Cardiac fibroblast (primary cell): Measurements from ENCODE around the gene MRPL27.

ENCODE experiments used
- DNase-seq, 2 donors: peaks; one replicate each; pipeline versions ENCODE4 v3.0.0 to v3.0.0-alpha.2; 2010; ENCODE audit warnings: low read depth in 2 of 2
- H3K4me3 ChIP-seq, 2 donors: replicated peaks in 1 of 2; 1 replicate in 1 of 2; 2 replicates in 1 of 2; pipeline ENCODE4 v1.5.1; 2011; ENCODE audit warnings: low read depth in 2 of 2, low read length in 2 of 2, mild to moderate bottlenecking in 2 of 2, moderate library complexity in 1 of 2
- TF ChIP-seq, protein P1 (sequence below): IDR thresholded peaks from one replicate; pipeline ENCODE4 v1.5.1; 2011; ENCODE audit warnings: low read depth, mild to moderate bottlenecking, low read length, inconsistent platforms

The MRPL27 gene

DNA sequence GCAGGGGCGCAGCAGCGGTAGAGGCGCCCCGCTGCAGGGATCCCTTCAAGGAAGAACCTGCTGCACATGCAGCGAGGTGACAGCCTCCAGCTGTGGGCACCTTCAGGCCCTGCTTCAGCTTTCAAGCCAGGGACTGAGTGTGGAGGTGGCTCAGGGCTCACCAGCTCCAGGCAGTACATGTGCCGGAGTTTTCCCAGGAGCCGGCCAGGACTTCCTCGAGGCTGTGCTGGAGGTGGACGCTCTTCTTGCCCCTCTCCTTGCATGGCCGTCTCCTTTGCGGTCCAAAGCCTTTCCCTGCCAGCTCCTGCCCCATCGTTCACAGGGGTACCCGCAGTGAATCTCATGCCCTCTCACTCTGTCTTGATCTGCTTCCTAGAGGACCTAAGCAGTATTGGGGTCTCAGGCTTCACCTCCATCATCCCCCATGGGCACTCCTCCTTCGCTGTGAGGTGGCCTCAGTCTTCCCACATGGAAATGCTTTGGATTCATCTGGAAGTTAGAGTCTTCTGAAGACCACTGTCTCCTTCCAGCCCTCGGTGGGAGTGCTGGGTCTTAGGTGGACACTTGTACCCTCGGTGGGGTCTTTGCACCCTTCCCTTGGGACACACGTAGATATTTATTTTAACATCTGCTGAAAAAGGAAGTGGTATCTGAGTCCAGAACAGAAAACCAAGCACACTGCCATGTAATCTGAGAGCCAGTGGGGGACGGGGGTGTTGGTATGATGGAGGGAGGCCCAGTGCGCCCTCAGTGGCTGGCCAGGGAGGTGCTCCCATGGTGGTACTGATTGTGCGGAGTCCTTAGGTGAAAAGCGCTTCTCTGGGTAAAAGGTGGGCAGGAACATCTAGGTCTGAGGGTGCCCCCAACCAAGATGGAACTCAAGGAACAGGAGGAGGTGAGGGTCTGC is 20.0 kb downstream of the MRPL27 start:
- TF ChIP-seq, protein P1, sequence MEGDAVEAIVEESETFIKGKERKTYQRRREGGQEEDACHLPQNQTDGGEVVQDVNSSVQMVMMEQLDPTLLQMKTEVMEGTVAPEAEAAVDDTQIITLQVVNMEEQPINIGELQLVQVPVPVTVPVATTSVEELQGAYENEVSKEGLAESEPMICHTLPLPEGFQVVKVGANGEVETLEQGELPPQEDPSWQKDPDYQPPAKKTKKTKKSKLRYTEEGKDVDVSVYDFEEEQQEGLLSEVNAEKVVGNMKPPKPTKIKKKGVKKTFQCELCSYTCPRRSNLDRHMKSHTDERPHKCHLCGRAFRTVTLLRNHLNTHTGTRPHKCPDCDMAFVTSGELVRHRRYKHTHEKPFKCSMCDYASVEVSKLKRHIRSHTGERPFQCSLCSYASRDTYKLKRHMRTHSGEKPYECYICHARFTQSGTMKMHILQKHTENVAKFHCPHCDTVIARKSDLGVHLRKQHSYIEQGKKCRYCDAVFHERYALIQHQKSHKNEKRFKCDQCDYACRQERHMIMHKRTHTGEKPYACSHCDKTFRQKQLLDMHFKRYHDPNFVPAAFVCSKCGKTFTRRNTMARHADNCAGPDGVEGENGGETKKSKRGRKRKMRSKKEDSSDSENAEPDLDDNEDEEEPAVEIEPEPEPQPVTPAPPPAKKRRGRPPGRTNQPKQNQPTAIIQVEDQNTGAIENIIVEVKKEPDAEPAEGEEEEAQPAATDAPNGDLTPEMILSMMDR, result no peak
- no peak for DNase-seq

DNA sequence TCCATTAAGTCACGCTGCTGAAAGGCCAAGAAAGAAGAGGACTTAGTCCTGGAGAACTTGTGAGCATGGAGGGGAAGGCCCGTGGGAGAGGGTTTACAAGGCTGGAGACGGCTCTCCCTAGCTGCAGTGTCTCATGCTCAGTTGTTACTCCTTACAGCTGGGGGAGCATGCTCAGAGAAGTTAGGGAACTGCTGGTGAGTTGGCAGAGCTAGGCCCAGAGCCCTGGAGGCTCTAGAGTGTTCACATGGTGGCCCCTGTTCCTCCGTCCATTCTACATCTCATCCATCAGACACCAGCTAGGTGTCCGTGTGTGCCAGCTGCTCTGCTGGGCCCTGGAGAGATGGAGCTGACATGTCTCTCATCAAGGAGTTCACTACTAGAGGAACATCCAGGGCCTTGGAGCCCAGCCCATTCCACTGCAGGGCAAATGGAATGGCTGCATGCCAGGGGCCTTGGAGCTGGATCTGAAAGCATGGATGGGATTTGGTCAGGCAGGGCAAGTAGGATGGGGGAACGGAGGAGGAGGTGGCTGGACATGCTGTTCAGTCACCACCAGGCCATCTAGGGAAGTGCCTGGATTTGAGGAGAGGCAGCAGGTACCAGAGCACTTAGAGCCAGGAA is 20.8 kb downstream of the MRPL27 start:
- no peak for DNase-seq
- no peak overlapping the region for H3K4me3 ChIP-seq
- TF ChIP-seq, protein P1, result no peak

More for the DNA sequence above, 20.0 kb downstream of the MRPL27 start:
- H3K4me3 ChIP-seq, result no peak overlapping the region

DNA sequence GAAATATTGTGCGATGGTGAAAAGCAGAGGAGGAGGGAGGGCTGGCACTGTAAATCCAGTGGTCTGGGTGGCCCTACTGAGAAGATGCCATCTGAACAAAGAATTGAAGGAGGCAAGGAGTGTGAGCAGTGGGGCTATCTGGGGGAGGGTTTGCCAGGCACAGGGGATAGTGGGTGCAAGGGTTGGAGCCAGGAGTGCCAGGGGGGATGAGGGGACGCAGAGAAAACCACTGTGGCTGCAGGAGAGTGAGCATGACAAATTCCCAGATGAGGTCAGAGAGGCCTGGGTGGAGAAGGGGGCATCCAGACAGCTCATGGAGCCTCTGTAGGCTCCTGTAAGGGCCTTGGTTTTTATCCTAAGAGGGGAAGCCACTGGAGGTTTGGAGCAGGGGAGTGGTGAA is 22.3 kb downstream of the MRPL27 start:
- TF ChIP-seq, protein P1, result no peak
- H3K4me3 ChIP-seq, result no peak overlapping the region
- DNase-seq, result no peak

GRCh38 chr17:50349243-50349600 is 23.8 kb downstream of the MRPL27 start:
- H3K4me3 ChIP-seq, result no peak overlapping the region
- DNase-seq, result no peak
- TF ChIP-seq, protein P1, result no peak

GRCh38 chr17:50348522-50349242 is 24.3 kb downstream of the MRPL27 start:
- TF ChIP-seq, protein P1, result no peak
- DNase-seq, result peak; percentile 44 to 56
- no peak overlapping the region for H3K4me3 ChIP-seq

- DNase-seq, result no peak
- peak overlapping the region in 1 of 2 donors; percentile 71 for H3K4me3 ChIP-seq
- TF ChIP-seq, protein P1, result no peak
Measured at GRCh38 chr17:50347894-50348291, 25.1 kb downstream of the MRPL27 start.
